H9 (cell line): ENCODE data around the gene LYPD5. TPM values are rescaled to one million over a fixed set of nuclear protein-coding genes. Genes with fewer than 3 reads are reported as not detected.

Experiments used
- DNase-seq: peaks from one replicate; pipeline ENCODE4 v3.0.0-alpha.2; 2017
- H2AFZ ChIP-seq: one replicate; pipeline ENCODE4 v1.6.1; 2013; ENCODE audit warnings: mild to moderate bottlenecking, low read length, control low read depth, moderate library complexity
- H2AK5ac ChIP-seq: 2 replicates; pipeline ENCODE4 v1.6.1; 2013; ENCODE audit warnings: low read length, control low read depth, mixed read lengths; ENCODE audit not compliant: insufficient read length
- H2BK120ac ChIP-seq: one replicate; pipeline ENCODE4 v1.6.1; 2013; ENCODE audit warnings: low read depth, mild to moderate bottlenecking, low read length, control low read depth, inconsistent platforms; ENCODE audit not compliant: poor library complexity, severe bottlenecking
- H2BK12ac ChIP-seq: 2 replicates; pipeline ENCODE4 v1.6.1; 2013; ENCODE audit warnings: low read length, control low read depth, mixed read lengths, low read depth; ENCODE audit not compliant: insufficient read length
- H2BK15ac ChIP-seq: 2 replicates; pipeline ENCODE4 v1.6.1; 2013; ENCODE audit warnings: low read depth, low read length, control low read depth
- H2BK20ac ChIP-seq: one replicate; pipeline ENCODE4 v1.6.1; 2013; ENCODE audit warnings: low read depth, mild to moderate bottlenecking, low read length, control low read depth, inconsistent platforms; ENCODE audit not compliant: poor library complexity, severe bottlenecking
- H2BK5ac ChIP-seq: 2 replicates; pipeline ENCODE4 v1.6.1; 2013; ENCODE audit warnings: low read length, control low read depth, mixed read lengths; ENCODE audit not compliant: insufficient read length
- H3K14ac ChIP-seq: 2 replicates; pipeline ENCODE4 v1.6.1; 2013; ENCODE audit warnings: low read length, control low read depth; ENCODE audit not compliant: insufficient read depth
- H3K18ac ChIP-seq: 2 replicates; pipeline ENCODE4 v1.6.1; 2013; ENCODE audit warnings: low read depth, mild to moderate bottlenecking, mixed read lengths, low read length, control low read depth; ENCODE audit not compliant: insufficient read length
- H3K23ac ChIP-seq: 2 replicates; pipeline ENCODE4 v1.6.1; 2013; ENCODE audit warnings: low read length, control low read depth, mixed read lengths, low read depth; ENCODE audit not compliant: insufficient read length
- H3K23me2 ChIP-seq: 2 replicates; pipeline ENCODE4 v1.6.1; 2013; ENCODE audit warnings: low read depth, mild to moderate bottlenecking, mixed read lengths, low read length, control low read depth; ENCODE audit not compliant: insufficient read length, poor library complexity, severe bottlenecking
- H3K27ac ChIP-seq: 2 replicates; pipeline ENCODE4 v1.5.1; 2013; ENCODE audit warnings: low read length, control low read depth, mixed read lengths, low read depth; ENCODE audit not compliant: insufficient read length
- H3K27me3 ChIP-seq: 2 replicates; pipeline ENCODE4 v1.6.1; 2013; ENCODE audit warnings: low read length, control low read depth, inconsistent platforms; ENCODE audit not compliant: insufficient read depth
- H3K4ac ChIP-seq: 2 replicates; pipeline ENCODE4 v1.6.1; 2013; ENCODE audit warnings: low read depth, mild to moderate bottlenecking, control low read depth, inconsistent platforms, low read length, moderate library complexity
- H3K4me1 ChIP-seq: 2 replicates; pipeline ENCODE4 v1.6.1; 2013; ENCODE audit warnings: low read length, control low read depth, inconsistent platforms; ENCODE audit not compliant: insufficient read depth
- H3K4me2 ChIP-seq: 2 replicates; pipeline ENCODE4 v1.6.1; 2013; ENCODE audit warnings: low read length, control low read depth, mixed read lengths; ENCODE audit not compliant: insufficient read length, insufficient read depth
- H3K56ac ChIP-seq: 2 replicates; pipeline ENCODE4 v1.6.1; 2013; ENCODE audit warnings: low read depth, mild to moderate bottlenecking, mixed read lengths, low read length, control low read depth; ENCODE audit not compliant: insufficient read length
- H3K79me1 ChIP-seq: 2 replicates; pipeline ENCODE4 v1.6.1; 2013; ENCODE audit warnings: low read depth, mild to moderate bottlenecking, moderate library complexity, low read length, control low read depth, inconsistent platforms; ENCODE audit not compliant: insufficient read depth, poor library complexity, severe bottlenecking
- H3K79me2 ChIP-seq: 2 replicates; pipeline ENCODE4 v1.6.1; 2013; ENCODE audit warnings: low read length, control low read depth, inconsistent platforms; ENCODE audit not compliant: insufficient read depth
- H3K9ac ChIP-seq: 2 replicates; pipeline ENCODE4 v1.6.1; 2013; ENCODE audit warnings: low read length, control low read depth, mixed read lengths; ENCODE audit not compliant: insufficient read length; ENCODE audit errors: extremely low read depth
- H3K9me3 ChIP-seq: one replicate; pipeline ENCODE4 v1.6.1; 2013; ENCODE audit warnings: low read depth, low read length, inconsistent platforms; ENCODE audit not compliant: control insufficient read depth
- H3T11ph ChIP-seq: one replicate; pipeline ENCODE4 v1.6.1; 2013; ENCODE audit warnings: mild to moderate bottlenecking, low read length, control low read depth, inconsistent platforms
- H4K20me1 ChIP-seq: one replicate; pipeline ENCODE4 v1.6.1; 2013; ENCODE audit not compliant: control insufficient read depth, insufficient read length, insufficient read depth
- H4K5ac ChIP-seq: 2 replicates; pipeline ENCODE4 v1.6.1; 2013; ENCODE audit warnings: low read depth, mild to moderate bottlenecking, mixed read lengths, low read length, control low read depth; ENCODE audit not compliant: insufficient read length
- H4K8ac ChIP-seq: replicated peaks from 2 replicates; pipeline ENCODE4 v1.6.1; 2013; ENCODE audit warnings: low read length, control low read depth, mixed read lengths, low read depth; ENCODE audit not compliant: insufficient read length
- H4K91ac ChIP-seq: 2 replicates; pipeline ENCODE4 v1.6.1; 2013; ENCODE audit warnings: low read depth, mild to moderate bottlenecking, moderate library complexity, mixed read lengths, low read length, control low read depth; ENCODE audit not compliant: insufficient read length
- H3K27ac Mint-ChIP-seq, 3 experiments: 2 replicates in 2 of 3; 3 replicates in 1 of 3; pipeline ENCODE4 v1.8.0; 2020 to 2021; ENCODE audit warnings: mixed read lengths in 3 of 3, mild to moderate bottlenecking in 1 of 3, moderate library complexity in 1 of 3
- H3K27me3 Mint-ChIP-seq: 2 replicates; pipeline ENCODE4 v1.8.0; 2021; ENCODE audit warnings: low read depth, mild to moderate bottlenecking, moderate library complexity, mixed read lengths
- H3K36me3 Mint-ChIP-seq, 3 experiments: 2 replicates in 2 of 3; 3 replicates in 1 of 3; pipeline ENCODE4 v1.8.0; 2020 to 2021; ENCODE audit warnings: low read depth in 3 of 3, mixed read lengths in 3 of 3; ENCODE audit not compliant: insufficient read depth in 1 of 3
- H3K4me1 Mint-ChIP-seq, 2 experiments: 2 replicates each; pipeline ENCODE4 v1.8.0; 2020; ENCODE audit warnings: mixed read lengths in 2 of 2
- H3K4me3 Mint-ChIP-seq, 2 experiments: 2 replicates in 1 of 2; 3 replicates in 1 of 2; pipeline ENCODE4 v1.8.0; 2020 to 2021; ENCODE audit warnings: mild to moderate bottlenecking in 2 of 2, mixed read lengths in 2 of 2, moderate library complexity in 1 of 2
- H3K9me3 Mint-ChIP-seq, 2 experiments: 2 replicates in 1 of 2; 3 replicates in 1 of 2; pipeline ENCODE4 v1.8.0; 2020; ENCODE audit warnings: mild to moderate bottlenecking in 2 of 2, mixed read lengths in 2 of 2, moderate library complexity in 1 of 2
- CTCF ChIP-seq: fragments of 200-600 bp; sonication (generic); conservative IDR thresholded peaks from 3 replicates; pipeline ENCODE4 v1.8.0; 2021; ENCODE audit warnings: antibody characterized with exemption, mild to moderate bottlenecking
- WGBS: extraction: QIAGEN DNeasy Blood & Tissue Kit; methylation state at CpG from one replicate; pipeline ENCODE4 v1.1.7; 2013; ENCODE audit warnings: missing lambda C conversion rate, low lambda C conversion rate, mixed read lengths; ENCODE audit not compliant: insufficient read length; ENCODE audit errors: extremely low coverage; 5-methylcytosine and 5-hydroxymethylcytosine counted together
- total RNA-seq: library from RNA; stranded (reverse); gene quantifications from 2 replicates; pipeline ENCODE4 v1.2.1, GENCODE V29; 2021

LYPD5 gene
- total RNA-seq, 1 experiment from 2014 or later, result 0.50 TPM

- Histone ChIP-seq H3K23me2 (no peaks in the 10 kb centered on the region), H3K4ac (no peak overlapping the region), H3K23ac (no peak overlapping the region), H3K14ac (no peak overlapping the region), H3K79me2 (no peaks in the 10 kb centered on the region), H3K56ac (no peak overlapping the region), H4K5ac (no peak overlapping the region), H3T11ph (no peak overlapping the region), H3K18ac (no peak overlapping the region), H3K27ac (no peak overlapping the region), H4K8ac (no peak overlapping the region), H3K4me2 (no peak overlapping the region), H3K4me1 (no peaks in the 10 kb centered on the region; the same call in 1 of the 2 replicates), H2BK20ac (no peak overlapping the region), H4K91ac (no peak overlapping the region), H2AFZ (no peak overlapping the region), H2AK5ac (no peak overlapping the region), H4K20me1 (no peaks in the 10 kb centered on the region), H2BK15ac (no peak overlapping the region), H3K9ac (no peak overlapping the region), H3K79me1 (no peaks in the 10 kb centered on the region), H2BK12ac (no peak overlapping the region), H3K9me3 (no peaks in the 10 kb centered on the region), H2BK5ac (no peak overlapping the region), H2BK120ac (no peak overlapping the region), H3K27me3 (no peaks in the 10 kb centered on the region)
- H3K4me1 Mint-ChIP-seq, result peaks cover 21 to 25% of the 10 kb centered on the region in 2 experiments
- no peak for DNase-seq
- peaks cover 3% of the 10 kb centered on the region; the same call in 1 of the 2 replicates for H3K27me3 Mint-ChIP-seq
- WGBS, result no CpG with 5 or more reads among the region's 4 CpGs
- peaks cover 0 to 6% (median 5%) of the 10 kb centered on the region in 3 experiments; a peak in 2 of 7 replicates for H3K36me3 Mint-ChIP-seq
- no peak overlapping the region for H3K4me3 Mint-ChIP-seq
- H3K27ac Mint-ChIP-seq, result no peak overlapping the region
- no peaks in the 10 kb centered on the region for H3K9me3 Mint-ChIP-seq
- TF ChIP-seq CTCF, result no peak
These were observed 41.3 kb downstream of the LYPD5 start for GRCh38 chr19:43760941-43761340.
